HCT116 (cell line): ENCODE results near the gene TMEM175. TPM values are rescaled to one million over a fixed set of nuclear protein-coding genes. Genes with fewer than 3 reads are reported as not detected.
A peak's percentile ranks its signal among the peaks of the same experiment; 100 is the strongest.

ENCODE experiments used
- ATAC-seq: fragments of 200-7000 bp; cut with Tn5 transposase; 2 replicates; pipeline ENCODE4 v1.9.1; 2020; ENCODE audit warnings: mild to moderate bottlenecking, moderate library complexity
- BruUV-seq: library from RNA; stranded (reverse); fragments of 400-500 nt; replicated peaks from 2 replicates; lab custom pipeline; 2021; lab: Mats Ljungman, UMichigan
- CTCF ChIA-PET: fragments of 300-600 bp; sonication (Branson Sonifier 250); formaldehyde crosslinking; loops from one replicate; lab custom pipeline; 2021; ENCODE audit warnings: antibody characterized with exemption; lab: Charles Lee
- POLR2A ChIA-PET: fragments of 300-600, 350-600 bp; sonication (Branson Sonifier 250); formaldehyde crosslinking; loops from one replicate; lab custom pipeline; 2021; ENCODE audit warnings: antibody characterized with exemption; lab: Charles Lee
- RAD21 ChIA-PET, 2 experiments: fragments of 300-600 bp; sonication (Branson Sonifier 250); formaldehyde crosslinking; loops; one replicate each; lab custom pipeline; 2023; ENCODE audit warnings: low total read pairs in 2 of 2; ENCODE audit not compliant: uncharacterized antibody in 2 of 2, unreplicated experiment in 2 of 2, low non-redundant PET in 1 of 2; lab: Charles Lee
- DNase-seq: peaks from one replicate; pipeline ENCODE4 v3.0.0-alpha.2; 2010; ENCODE audit warnings: low read depth, low spot score
- H2AFZ ChIP-seq: fragments of 200-600 bp; shearing (Covaris generic), sonication (generic); 2 replicates; pipeline ENCODE4 v1.6.1; 2017; ENCODE audit warnings: low read depth, mixed run types, mixed read lengths, antibody characterized with exemption, low read length; ENCODE audit not compliant: poor library complexity, severe bottlenecking
- H3K27ac ChIP-seq: 2 replicates; pipeline ENCODE4 v1.5.1; 2012; ENCODE audit warnings: low read depth, low read length
- H3K27me3 ChIP-seq: fragments of 200-600 bp; sonication (generic); 2 replicates; pipeline ENCODE4 v1.6.1; 2016; ENCODE audit warnings: mixed run types, low read length, mixed read lengths; ENCODE audit not compliant: insufficient read depth
- H3K36me3 ChIP-seq, 2 experiments: fragments of 200-500 bp in 1 of 2; fragments of 200-600 bp in 1 of 2; sonication (Bioruptor generic) in 1 of 2; sonication (generic) in 1 of 2; 2 replicates each; pipeline versions ENCODE4 v1.5.1 to v1.6.1; 2014 to 2016; ENCODE audit warnings: low read length in 2 of 2, inconsistent platforms in 1 of 2, mixed read lengths in 1 of 2, mixed run types in 1 of 2; ENCODE audit not compliant: insufficient read depth in 2 of 2, control insufficient read depth in 1 of 2
- H3K4me1 ChIP-seq, 2 experiments: fragments of 200-600 bp in 1 of 2; sonication (generic) in 1 of 2; 2 replicates each; pipeline versions ENCODE4 v1.5.1 to v1.6.1; 2012 to 2017; ENCODE audit warnings: low read length in 2 of 2, inconsistent platforms in 1 of 2, mild to moderate bottlenecking in 1 of 2, mixed read lengths in 1 of 2, mixed run types in 1 of 2, moderate library complexity in 1 of 2; ENCODE audit not compliant: insufficient read depth in 2 of 2, control insufficient read depth in 1 of 2
- H3K4me2 ChIP-seq: fragments of 200-600 bp; sonication (generic); 2 replicates; pipeline ENCODE4 v1.6.1; 2017; ENCODE audit warnings: mixed run types, low read length, mixed read lengths
- H3K4me3 ChIP-seq, 2 experiments: fragments of 200-600 bp in 1 of 2; sonication (generic) in 1 of 2; replicated peaks in 1 of 2; 2 replicates each; pipeline ENCODE4 v1.5.1; 2011 to 2016; ENCODE audit warnings: low read length in 2 of 2, control low read depth in 1 of 2, low read depth in 1 of 2, mild to moderate bottlenecking in 1 of 2, mixed read lengths in 1 of 2, mixed run types in 1 of 2
- H3K79me2 ChIP-seq: fragments of 200-600 bp; sonication (generic); 2 replicates; pipeline ENCODE4 v1.6.1; 2017; ENCODE audit warnings: mild to moderate bottlenecking, mixed run types, low read length, moderate library complexity, mixed read lengths; ENCODE audit not compliant: insufficient read depth
- H3K9ac ChIP-seq: fragments of 200-600 bp; sonication (generic); 2 replicates; pipeline ENCODE4 v1.6.1; 2016; ENCODE audit warnings: low read length, mixed read lengths
- H3K9me2 ChIP-seq: fragments of 200-600 bp; sonication (generic), shearing (Covaris generic); 2 replicates; pipeline ENCODE4 v1.6.1; 2017; ENCODE audit warnings: mixed run types, mild to moderate bottlenecking, moderate library complexity; ENCODE audit not compliant: insufficient read depth
- H3K9me3 ChIP-seq, 2 experiments: fragments of 200-500 bp in 1 of 2; fragments of 200-600 bp in 1 of 2; sonication (Bioruptor generic) in 1 of 2; sonication (generic) in 1 of 2; 2 replicates each; pipeline ENCODE4 v1.6.1; 2014 to 2017; ENCODE audit warnings: low read length in 2 of 2, mixed read lengths in 2 of 2, inconsistent platforms in 1 of 2, low read depth in 1 of 2, mild to moderate bottlenecking in 1 of 2, mixed run types in 1 of 2, moderate library complexity in 1 of 2; ENCODE audit not compliant: control insufficient read depth in 1 of 2, insufficient read depth in 1 of 2
- H4K20me1 ChIP-seq: fragments of 200-600 bp; sonication (generic), shearing (Covaris generic); 2 replicates; pipeline ENCODE4 v1.6.1; 2017; ENCODE audit warnings: mixed run types, mild to moderate bottlenecking, moderate library complexity; ENCODE audit not compliant: insufficient read depth
- EZH2 ChIP-seq: fragments of 200-600 bp; sonication (generic); IDR thresholded peaks from 2 replicates; pipeline ENCODE4 v1.6.1; 2017; ENCODE audit warnings: antibody characterized with exemption, mixed run types
- POLR2AphosphoS5 ChIP-seq: IDR thresholded peaks from 2 replicates; pipeline ENCODE4 v1.6.1; 2011; ENCODE audit warnings: mild to moderate bottlenecking, low read depth, low read length, moderate library complexity
- SRF ChIP-seq: IDR thresholded peaks from 2 replicates; pipeline ENCODE4 v1.6.1; 2012; ENCODE audit warnings: low read depth
- YY1 ChIP-seq: IDR thresholded peaks from 2 replicates; pipeline ENCODE4 v1.6.1; 2011; ENCODE audit warnings: low read length, low read depth, moderate library complexity, mild to moderate bottlenecking; ENCODE audit not compliant: insufficient replicate concordance; ENCODE audit errors: extremely low read depth
- ZBTB33 ChIP-seq: IDR thresholded peaks from 2 replicates; pipeline ENCODE4 v1.6.1; 2011; ENCODE audit warnings: mild to moderate bottlenecking, low read length, moderate library complexity; ENCODE audit not compliant: insufficient replicate concordance; ENCODE audit errors: extremely low read depth
- ZFX ChIP-seq: fragments of 450-650 bp; IDR thresholded peaks from 2 replicates; pipeline ENCODE4 v1.6.1; 2017
- ZNF274 ChIP-seq: fragments of 200-500 bp; sonication (Bioruptor generic); IDR thresholded peaks from 2 replicates; pipeline ENCODE4 v1.6.1; 2014; ENCODE audit warnings: mild to moderate bottlenecking, low read depth, low read length, inconsistent platforms
- intact Hi-C: fragments of 100-400 bp; cut with micrococcal nuclease; formaldehyde crosslinking; loops from 2 replicates; pipeline ENCODE4 v1.10.0; 2022
- total RNA-seq: library from RNA; stranded (reverse); gene quantifications from one replicate; pipeline ENCODE4 v1.2.1, GENCODE V29; 2021; ENCODE audit not compliant: unreplicated experiment

Gene TMEM175
- total RNA-seq, 1 experiment from 2014 or later: 17.5 TPM

- no peak for TF ChIP-seq ZNF274
- TF ChIP-seq YY1: no peak
- TF ChIP-seq ZFX: no peak
- no peak for TF ChIP-seq ZBTB33
- TF ChIP-seq POLR2AphosphoS5: no peak
- TF ChIP-seq SRF: no peak
These were observed 39.6 kb downstream of the TMEM175 start (continued) for GRCh38 chr4:971666-972500.

GRCh38 chr4:972651-973424 lies 40.6 kb downstream of the TMEM175 start:
- RAD21 ChIA-PET: no interaction called here
- Histone ChIP-seq H2AFZ (no peak overlapping the region), H3K36me3 (no peaks in the 10 kb centered on the region), H3K9ac (peak overlapping the region; percentile 71), H3K9me2 (no peaks in the 10 kb centered on the region), H3K4me2 (peak overlapping the region; percentile 92), H3K79me2 (no peaks in the 10 kb centered on the region), H3K4me3 (peak overlapping the region; percentile 68 to 80), H3K27me3 (no peaks in the 10 kb centered on the region), H4K20me1 (no peaks in the 10 kb centered on the region), H3K4me1 (peaks cover 9 to 19% of the 10 kb centered on the region in 2 experiments; a peak in 3 of 4 replicates), H3K9me3 (no peaks in the 10 kb centered on the region), H3K27ac (peak overlapping the region; percentile 58; the same call in 1 of the 2 replicates)
- CTCF ChIA-PET: no interaction called here
- BruUV-seq: no TSS peak
- intact Hi-C loops: loop anchor here (2.0 kb wide), 1 partner anchor 14 kb away; the partner anchor contains the start of gene IDUA
- POLR2A ChIA-PET: no interaction called here
- no peak for DNase-seq
- ATAC-seq: peak; percentile 65
- TF ChIP-seq EZH2 (no peak), ZFX (peak; percentile 68; the same call in 1 of the 2 replicates)
